Peyer's patch (tissue), 4 donors: ENCODE results near the gene COL23A1. TPM values are rescaled to one million over a fixed set of nuclear protein-coding genes. Genes with fewer than 3 reads are reported as not detected.

Source experiments
- DNase-seq, 3 donors: peaks; one replicate each; pipeline ENCODE4 v3.0.0-alpha.2; 2017 to 2019
- H3K27ac ChIP-seq, 4 donors: fragments of 200-600 bp; sonication (generic); one replicate each; pipeline ENCODE4 v1.5.1; 2016 to 2019
- H3K27me3 ChIP-seq, 2 donors: fragments of 200-600 bp; sonication (generic); one replicate each; pipeline ENCODE4 v1.5.1; 2019
- H3K36me3 ChIP-seq, 3 donors: fragments of 200-600 bp; sonication (generic); one replicate each; pipeline ENCODE4 v1.5.1; 2016 to 2019
- H3K4me1 ChIP-seq, 4 donors: fragments of 200-600 bp; sonication (generic); one replicate each; pipeline ENCODE4 v1.5.1; 2016 to 2019
- H3K4me3 ChIP-seq, 4 donors: fragments of 200-600 bp; sonication (generic); 1 replicate in 3 of 4; 2 replicates in 1 of 4; pipeline ENCODE4 v1.5.1; 2016 to 2019; ENCODE audit warnings: mild to moderate bottlenecking in 1 of 4
- H3K9me3 ChIP-seq, 4 donors: fragments of 200-600 bp; sonication (generic); one replicate each; pipeline ENCODE4 v1.5.1; 2016 to 2019; ENCODE audit warnings: mild to moderate bottlenecking in 1 of 4
- CTCF ChIP-seq, 6 experiments: fragments of 450-650 bp in 4 of 6; fragments of 200-600 bp in 2 of 6; sonication (generic) in 1 of 6; IDR thresholded peaks; one replicate each; pipeline ENCODE4 v1.5.1; 2017 to 2019; ENCODE audit warnings: antibody characterized with exemption in 6 of 6, mild to moderate bottlenecking in 3 of 6, moderate library complexity in 1 of 6
- POLR2A ChIP-seq, 2 donors: fragments of 450-650 bp; IDR thresholded peaks; one replicate each; pipeline ENCODE4 v1.5.1; 2017; ENCODE audit warnings: antibody characterized with exemption in 2 of 2, mild to moderate bottlenecking in 2 of 2, moderate library complexity in 2 of 2
- total RNA-seq, 4 donors: library from RNA; depleted of rRNA; stranded (reverse); fragments of >200 nt; gene quantifications; one replicate each; pipeline ENCODE4 v1.1.0, GENCODE V29; 2016

COL23A1 gene
- total RNA-seq, 4 donors from 2014 or later, result 0.57 to 5.8 (median 1.2) TPM; not detected in 1

GRCh38 chr5:178499352-178499751, 90.8 kb downstream of the COL23A1 start:
- Histone ChIP-seq H3K27me3 (no peaks in the 10 kb centered on the region), H3K4me1 (no peaks in the 10 kb centered on the region), H3K36me3 (no peaks in the 10 kb centered on the region), H3K9me3 (no peaks in the 10 kb centered on the region), H3K4me3 (no peak overlapping the region), H3K27ac (no peak overlapping the region)
- TF ChIP-seq POLR2A (IDR thresholded peaks at IDR 0.05), result no peak
- TF ChIP-seq CTCF (IDR thresholded peaks at IDR 0.05), result no peak
- DNase-seq, result no peak

GRCh38 chr5:178496642-178497041, 93.6 kb downstream of the COL23A1 start:
- Histone ChIP-seq H3K36me3 (no peaks in the 10 kb centered on the region), H3K4me3 (no peak overlapping the region), H3K27ac (no peak overlapping the region), H3K9me3 (no peaks in the 10 kb centered on the region), H3K27me3 (no peaks in the 10 kb centered on the region), H3K4me1 (no peaks in the 10 kb centered on the region)
- TF ChIP-seq CTCF (IDR thresholded peaks at IDR 0.05), result no peak
- no peak for TF ChIP-seq POLR2A (IDR thresholded peaks at IDR 0.05)
- DNase-seq, result no peak

- TF ChIP-seq CTCF (IDR thresholded peaks at IDR 0.05) (no peak), POLR2A (IDR thresholded peaks at IDR 0.05) (no peak)
- H3K4me3 ChIP-seq, result no peak overlapping the region
- DNase-seq, result no peak
- no peaks in the 10 kb centered on the region for H3K36me3 ChIP-seq
- H3K4me1 ChIP-seq, result no peaks in the 10 kb centered on the region
- no peak overlapping the region for H3K27ac ChIP-seq
- H3K27me3 ChIP-seq, result no peaks in the 10 kb centered on the region
- H3K9me3 ChIP-seq, result no peaks in the 10 kb centered on the region
Measured at GRCh38 chr5:178496214-178496613, 94.0 kb downstream of the COL23A1 start.

- Histone ChIP-seq H3K36me3 (no peaks in the 10 kb centered on the region), H3K27me3 (no peaks in the 10 kb centered on the region), H3K9me3 (no peaks in the 10 kb centered on the region), H3K4me3 (no peak overlapping the region), H3K4me1 (no peaks in the 10 kb centered on the region), H3K27ac (no peak overlapping the region)
- TF ChIP-seq CTCF (IDR thresholded peaks at IDR 0.05) (no peak), POLR2A (IDR thresholded peaks at IDR 0.05) (no peak)
- no peak for DNase-seq
Measured at GRCh38 chr5:178495706-178496105, 94.5 kb downstream of the COL23A1 start.

- Histone ChIP-seq H3K36me3 (no peaks in the 10 kb centered on the region), H3K4me1 (no peaks in the 10 kb centered on the region), H3K9me3 (no peaks in the 10 kb centered on the region), H3K27me3 (no peaks in the 10 kb centered on the region), H3K4me3 (no peak overlapping the region), H3K27ac (no peak overlapping the region)
- DNase-seq, result no peak
- TF ChIP-seq CTCF (IDR thresholded peaks at IDR 0.05) (no peak), POLR2A (IDR thresholded peaks at IDR 0.05) (no peak)
Measured at GRCh38 chr5:178492278-178492677, 97.9 kb downstream of the COL23A1 start.
